Measurements from ENCODE around the gene HOXC9.

The HOXC9 gene

DNA sequence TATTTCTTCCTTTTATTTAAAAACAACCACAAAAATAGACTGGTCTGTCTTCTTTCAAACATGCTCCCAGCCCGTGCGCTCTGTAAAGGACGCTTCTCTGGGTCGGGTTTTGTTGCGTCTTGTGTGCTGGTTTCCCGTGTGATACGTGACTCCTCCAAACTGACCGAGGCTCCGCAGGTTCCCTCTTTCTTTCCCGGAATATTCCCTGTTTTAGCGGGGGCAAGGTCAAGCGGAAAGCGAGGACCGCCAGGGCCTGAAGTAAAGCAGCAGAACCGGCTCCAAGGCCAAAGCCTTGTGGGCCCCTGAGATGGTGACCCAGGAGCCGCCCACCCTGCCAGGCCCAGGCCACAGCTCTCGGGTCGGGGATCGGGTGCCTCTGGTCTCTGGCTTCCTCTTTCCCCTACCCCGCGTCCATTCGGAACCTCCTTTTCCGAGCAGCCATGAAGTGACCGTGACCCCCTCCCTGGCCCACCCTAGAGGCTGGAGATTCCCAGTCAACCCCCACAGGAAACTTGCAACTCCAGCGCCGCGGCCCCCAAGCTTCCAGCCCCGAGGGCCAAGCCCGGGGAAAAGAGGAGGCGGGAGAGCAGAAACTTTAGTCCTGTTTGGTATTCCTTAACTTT, 15.9 kb upstream of the HOXC9 start:
- TF ChIP-seq CTCF (IDR thresholded peaks at IDR 0.05; ENCODE audit: extremely low read depth, missing control alignments): no peak
- no peak for DNase-seq (ENCODE audit: low spot score)

DNA sequence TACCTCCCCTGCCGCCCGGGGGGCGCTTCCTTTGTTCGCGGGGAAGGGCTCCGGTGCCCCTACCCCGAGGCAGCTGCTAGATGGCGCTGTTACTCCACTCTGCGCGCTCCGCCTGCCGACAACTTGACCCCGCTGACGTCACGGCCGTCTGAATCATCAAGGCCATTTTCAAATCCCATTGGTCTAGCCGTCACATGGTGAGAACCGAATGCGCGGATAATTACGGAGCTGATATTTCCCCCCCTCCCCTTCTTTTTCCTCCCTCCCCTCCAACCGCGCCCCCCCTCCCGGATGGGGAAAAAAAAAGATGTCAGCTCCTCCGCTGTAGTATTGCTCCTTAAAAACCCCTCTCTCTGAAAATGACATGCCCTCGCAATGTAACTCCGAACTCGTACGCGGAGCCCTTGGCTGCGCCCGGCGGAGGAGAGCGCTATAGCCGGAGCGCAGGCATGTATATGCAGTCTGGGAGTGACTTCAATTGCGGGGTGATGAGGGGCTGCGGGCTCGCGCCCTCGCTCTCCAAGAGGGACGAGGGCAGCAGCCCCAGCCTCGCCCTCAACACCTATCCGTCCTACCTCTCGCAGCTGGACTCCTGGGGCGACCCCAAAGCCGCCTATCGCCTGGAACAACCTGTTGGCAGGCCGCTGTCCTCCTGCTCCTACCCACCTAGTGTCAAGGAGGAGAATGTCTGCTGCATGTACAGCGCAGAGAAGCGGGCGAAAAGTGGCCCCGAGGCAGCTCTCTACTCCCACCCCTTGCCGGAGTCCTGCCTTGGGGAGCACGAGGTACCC, 14.9 kb upstream of the HOXC9 start, which contains the start of gene HOXC10:
Gene HOXC10, plus strand, starts transcription at position 246 of the 791 bp plus-strand sequence. Its CDS starts 114 bp downstream, at position 360.
- peak; percentile 92 for DNase-seq (ENCODE audit: low spot score)
- TF ChIP-seq CTCF (IDR thresholded peaks at IDR 0.05; ENCODE audit: extremely low read depth, missing control alignments): peak; percentile 80

- TF ChIP-seq CTCF (IDR thresholded peaks at IDR 0.05; ENCODE audit: extremely low read depth, missing control alignments): no peak
- no peak for DNase-seq (ENCODE audit: low spot score)
These were observed 14.3 kb upstream of the HOXC9 start for GRCh38 chr12:53985692-53985993.

GRCh38 chr12:53985994-53986685, 13.8 kb upstream of the HOXC9 start:
- DNase-seq (ENCODE audit: low spot score): no peak
- TF ChIP-seq CTCF (IDR thresholded peaks at IDR 0.05; ENCODE audit: extremely low read depth, missing control alignments): no peak

GRCh38 chr12:53986686-53987483, 13.1 kb upstream of the HOXC9 start:
- TF ChIP-seq CTCF (IDR thresholded peaks at IDR 0.05; ENCODE audit: extremely low read depth, missing control alignments): no peak
- DNase-seq (ENCODE audit: low spot score): no peak

DNA sequence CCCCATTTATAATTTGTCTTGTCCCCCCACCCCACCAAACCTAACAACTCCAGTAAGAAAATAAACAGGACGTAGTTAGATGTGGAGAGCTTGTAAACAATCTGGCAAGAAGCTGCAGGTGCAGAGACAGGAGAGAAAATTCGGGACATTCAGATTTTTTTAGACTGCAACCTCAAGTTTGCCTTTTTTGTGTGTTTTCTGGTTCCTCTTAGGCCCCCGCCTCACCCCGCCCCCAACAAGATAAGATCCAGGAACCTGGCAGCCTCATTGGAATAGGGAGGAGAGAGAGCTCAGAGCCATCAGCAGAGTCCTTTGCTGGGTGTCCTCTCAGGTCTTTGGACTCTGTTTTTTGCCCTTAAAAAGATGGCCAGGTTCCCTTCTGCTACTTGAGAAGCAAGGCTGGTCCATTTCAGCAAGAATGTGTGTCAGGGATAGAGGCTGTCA, 12.2 kb upstream of the HOXC9 start:
- no peak for TF ChIP-seq CTCF (IDR thresholded peaks at IDR 0.05; ENCODE audit: extremely low read depth, missing control alignments)
- no peak for DNase-seq (ENCODE audit: low spot score)
